ENCODE measurements around the gene PDCD11. TPM values are rescaled to one million over a fixed set of nuclear protein-coding genes. Genes with fewer than 3 reads are reported as not detected.

The PDCD11 gene
- total RNA-seq, 1 experiment from 2014 or later: 106 TPM

DNA sequence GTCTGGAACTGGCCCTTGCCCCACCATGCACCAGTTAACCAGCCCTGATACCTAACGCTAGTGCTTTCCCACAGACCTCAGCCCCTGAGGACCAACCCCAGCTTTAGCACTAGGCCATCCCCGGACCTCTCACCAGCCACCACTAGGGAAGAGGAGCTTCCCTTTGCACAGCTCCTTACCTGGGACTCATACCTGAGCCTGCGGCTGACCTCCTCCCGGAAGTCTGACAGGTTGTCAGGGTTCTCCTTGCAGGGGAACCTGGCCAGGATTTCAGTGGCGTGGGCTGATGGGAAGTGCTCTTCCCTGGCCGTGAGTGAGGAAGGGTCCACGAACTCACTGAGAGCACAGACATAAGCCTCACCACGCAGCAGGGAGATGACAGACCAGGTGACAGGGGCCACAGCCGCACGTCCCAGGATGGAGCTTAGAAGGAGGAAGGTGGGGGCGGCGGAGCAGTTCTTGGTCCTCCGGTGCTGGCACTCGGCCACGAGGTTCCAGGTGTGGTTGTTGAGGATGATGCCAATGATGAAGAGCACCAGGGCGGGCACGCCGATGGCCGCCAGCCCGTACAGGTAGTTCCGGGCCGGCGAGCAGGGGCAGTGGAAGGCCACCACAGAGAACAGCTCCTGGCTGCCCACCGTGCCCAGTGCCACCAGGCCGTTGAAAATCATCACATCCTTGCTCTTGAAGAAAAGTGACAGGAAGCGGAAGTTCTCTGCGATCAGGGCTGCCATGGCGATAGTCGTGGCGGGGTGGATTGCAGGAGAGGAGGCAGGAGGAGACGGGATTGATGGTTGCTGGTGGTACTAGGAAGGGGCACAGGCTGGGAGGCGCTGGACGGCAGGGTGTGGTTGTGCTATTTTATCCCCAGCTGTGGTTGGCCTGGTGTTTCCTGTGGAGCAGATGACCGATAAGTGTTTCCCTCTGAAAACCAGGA lies 53.0 kb downstream of the PDCD11 start:
- POLR2A ChIA-PET: no interaction called here
- peaks cover 9% of the 10 kb centered on the region; the same call in 1 of the 2 replicates for H3K79me2 ChIP-seq (ENCODE audit: insufficient read depth, low read length)
- DNase-seq (ENCODE audit: low read depth, low spot score): no peak
- H2AFZ ChIP-seq (ENCODE audit: low read depth, low read length, poor library complexity, severe bottlenecking): no peak overlapping the region
- no peaks in the 10 kb centered on the region for H3K27me3 ChIP-seq (ENCODE audit: insufficient read depth, low read length)
- CTCF ChIA-PET: no interaction called here
- peak overlapping the region; percentile 99 for H3K4me2 ChIP-seq (ENCODE audit: low read length)
- peaks cover 40 to 45% of the 10 kb centered on the region in 2 experiments for H3K36me3 ChIP-seq (ENCODE audit: control insufficient read depth in 1 of 2, insufficient read depth in 2 of 2, low read length in 2 of 2)
- no peaks in the 10 kb centered on the region for H3K9me2 ChIP-seq (ENCODE audit: insufficient read depth)
- no peak for ATAC-seq
- no peaks in the 10 kb centered on the region for H4K20me1 ChIP-seq (ENCODE audit: insufficient read depth)
- TF ChIP-seq JUND (IDR thresholded peaks at IDR 0.05) (no peak), CEBPB (IDR thresholded peaks at IDR 0.05; ENCODE audit: low read depth) (no peak)
- H3K27ac ChIP-seq (ENCODE audit: low read depth, low read length): peak overlapping the region; percentile 83
- intact Hi-C loops (cut with micrococcal nuclease): loop anchor here (2.0 kb wide), 1 partner anchor 33 kb away; no protein-coding TSS in a partner anchor
- no peak overlapping the region for H3K9ac ChIP-seq (ENCODE audit: low read length)
- no peaks in the 10 kb centered on the region for H3K9me3 ChIP-seq (ENCODE audit: control insufficient read depth in 1 of 2, insufficient read depth in 1 of 2, low read depth in 1 of 2, low read length in 2 of 2)
- no TSS peak for BruUV-seq (replicated peaks)
- no peak overlapping the region for H3K4me3 ChIP-seq (replicated peaks in 1 of 2; ENCODE audit: low read depth in 1 of 2, low read length in 2 of 2)
- peaks cover 11 to 55% of the 10 kb centered on the region in 2 experiments; a peak in 3 of 4 replicates for H3K4me1 ChIP-seq (ENCODE audit: control insufficient read depth in 1 of 2, insufficient read depth in 2 of 2, low read length in 2 of 2)
- RAD21 ChIA-PET (ENCODE audit: low non-redundant PET in 1 of 2, low total read pairs in 2 of 2, uncharacterized antibody in 2 of 2, unreplicated experiment in 2 of 2): interaction anchor here in 1 of 2 experiments (0.7 to 1.2 kb wide), 2 partner anchors 16 to 36 kb away, joined by 3 read pairs; no protein-coding TSS in a partner anchor

- H3K9me3 ChIP-seq (ENCODE audit: control insufficient read depth in 1 of 2, insufficient read depth in 1 of 2, low read depth in 1 of 2, low read length in 2 of 2): no peaks in the 10 kb centered on the region
- POLR2A ChIA-PET: interaction anchor here (1.2 kb wide), 1 partner anchor 10 kb away, joined by 4 read pairs; no protein-coding TSS in a partner anchor
- no peaks in the 10 kb centered on the region for H3K27me3 ChIP-seq (ENCODE audit: insufficient read depth, low read length)
- no peaks in the 10 kb centered on the region for H4K20me1 ChIP-seq (ENCODE audit: insufficient read depth)
- peak overlapping the region; percentile 83 for H3K27ac ChIP-seq (ENCODE audit: low read depth, low read length)
- intact Hi-C loops (cut with micrococcal nuclease): loop anchor here (2.0 kb wide), 1 partner anchor 33 kb away; no protein-coding TSS in a partner anchor
- H3K9me2 ChIP-seq (ENCODE audit: insufficient read depth): no peaks in the 10 kb centered on the region
- ATAC-seq: no peak
- peak overlapping the region; percentile 99 for H3K4me2 ChIP-seq (ENCODE audit: low read length)
- RAD21 ChIA-PET (ENCODE audit: low non-redundant PET in 1 of 2, low total read pairs in 2 of 2, uncharacterized antibody in 2 of 2, unreplicated experiment in 2 of 2): interaction anchor here in 1 of 2 experiments (1.2 kb wide), 1 partner anchor 36 kb away, joined by 3 read pairs; no protein-coding TSS in a partner anchor
- peaks cover 9% of the 10 kb centered on the region; the same call in 1 of the 2 replicates for H3K79me2 ChIP-seq (ENCODE audit: insufficient read depth, low read length)
- no peak for DNase-seq (ENCODE audit: low read depth, low spot score)
- BruUV-seq (replicated peaks): TSS peak; percentile 42
- TF ChIP-seq EZH2 (IDR thresholded peaks at IDR 0.05) (no peak), ELF1 (IDR thresholded peaks at IDR 0.05; ENCODE audit: borderline replicate concordance, low read depth) (no peak), JUND (IDR thresholded peaks at IDR 0.05) (no peak)
- TF ChIP-seq, protein P1, sequence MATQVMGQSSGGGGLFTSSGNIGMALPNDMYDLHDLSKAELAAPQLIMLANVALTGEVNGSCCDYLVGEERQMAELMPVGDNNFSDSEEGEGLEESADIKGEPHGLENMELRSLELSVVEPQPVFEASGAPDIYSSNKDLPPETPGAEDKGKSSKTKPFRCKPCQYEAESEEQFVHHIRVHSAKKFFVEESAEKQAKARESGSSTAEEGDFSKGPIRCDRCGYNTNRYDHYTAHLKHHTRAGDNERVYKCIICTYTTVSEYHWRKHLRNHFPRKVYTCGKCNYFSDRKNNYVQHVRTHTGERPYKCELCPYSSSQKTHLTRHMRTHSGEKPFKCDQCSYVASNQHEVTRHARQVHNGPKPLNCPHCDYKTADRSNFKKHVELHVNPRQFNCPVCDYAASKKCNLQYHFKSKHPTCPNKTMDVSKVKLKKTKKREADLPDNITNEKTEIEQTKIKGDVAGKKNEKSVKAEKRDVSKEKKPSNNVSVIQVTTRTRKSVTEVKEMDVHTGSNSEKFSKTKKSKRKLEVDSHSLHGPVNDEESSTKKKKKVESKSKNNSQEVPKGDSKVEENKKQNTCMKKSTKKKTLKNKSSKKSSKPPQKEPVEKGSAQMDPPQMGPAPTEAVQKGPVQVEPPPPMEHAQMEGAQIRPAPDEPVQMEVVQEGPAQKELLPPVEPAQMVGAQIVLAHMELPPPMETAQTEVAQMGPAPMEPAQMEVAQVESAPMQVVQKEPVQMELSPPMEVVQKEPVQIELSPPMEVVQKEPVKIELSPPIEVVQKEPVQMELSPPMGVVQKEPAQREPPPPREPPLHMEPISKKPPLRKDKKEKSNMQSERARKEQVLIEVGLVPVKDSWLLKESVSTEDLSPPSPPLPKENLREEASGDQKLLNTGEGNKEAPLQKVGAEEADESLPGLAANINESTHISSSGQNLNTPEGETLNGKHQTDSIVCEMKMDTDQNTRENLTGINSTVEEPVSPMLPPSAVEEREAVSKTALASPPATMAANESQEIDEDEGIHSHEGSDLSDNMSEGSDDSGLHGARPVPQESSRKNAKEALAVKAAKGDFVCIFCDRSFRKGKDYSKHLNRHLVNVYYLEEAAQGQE (IDR thresholded peaks at IDR 0.05; ENCODE audit: low read depth): no peak
- peak overlapping the region; percentile 89 to 93 for H3K4me3 ChIP-seq (replicated peaks in 1 of 2; ENCODE audit: low read depth in 1 of 2, low read length in 2 of 2)
- H3K4me1 ChIP-seq (ENCODE audit: control insufficient read depth in 1 of 2, insufficient read depth in 2 of 2, low read length in 2 of 2): peaks cover 11 to 55% of the 10 kb centered on the region in 2 experiments; a peak in 3 of 4 replicates
- peak overlapping the region; percentile 88 for H3K9ac ChIP-seq (ENCODE audit: low read length)
- H3K36me3 ChIP-seq (ENCODE audit: control insufficient read depth in 1 of 2, insufficient read depth in 2 of 2, low read length in 2 of 2): peaks cover 32 to 38% of the 10 kb centered on the region in 2 experiments
- H2AFZ ChIP-seq (ENCODE audit: low read depth, low read length, poor library complexity, severe bottlenecking): no peak overlapping the region
- CTCF ChIA-PET: interaction anchor here (0.7 to 2.3 kb wide), 3 partner anchors 26 to 143 kb away, joined by 3 to 13 read pairs (median 3); partner anchors contain the start of genes ATP5MK and PDCD11
Measured at GRCh38 chr10:103450201-103450695, 53.8 kb downstream of the PDCD11 start.
